Measurements from ENCODE around the gene DCAF16. TPM values are rescaled to one million over a fixed set of nuclear protein-coding genes. Genes with fewer than 3 reads are reported as not detected.

The DCAF16 gene
- polyA plus RNA-seq, 2 of the 4 experiments (the other 2 are of a cell fraction), result 6.3 to 13.3 TPM

GRCh38 chr4:17794730-17795129, 15.8 kb downstream of the DCAF16 start (continued):
- no peak for TF ChIP-seq RFX5 (IDR thresholded peaks at IDR 0.05)
- no peak for TF ChIP-seq NR3C1 (IDR thresholded peaks at IDR 0.05)
- no peak for TF ChIP-seq JUN (IDR thresholded peaks at IDR 0.05)
- no peak for TF ChIP-seq TP53 (CRISPR knock-in tag; IDR thresholded peaks at IDR 0.05)

- TF ChIP-seq EHMT2 (IDR thresholded peaks at IDR 0.05; ENCODE audit: low read depth), result no peak
- no peak for TF ChIP-seq RCOR1 (IDR thresholded peaks at IDR 0.05; ENCODE audit: low read depth, low read length)
- no peak for TF ChIP-seq BHLHE40 (IDR thresholded peaks at IDR 0.05; ENCODE audit: low read depth, low read length)
- TF ChIP-seq ZSCAN20 (CRISPR knock-in tag; IDR thresholded peaks at IDR 0.05), result no peak
- TF ChIP-seq SREBF2 (IDR thresholded peaks at IDR 0.05), result no peak
- TF ChIP-seq KDM5A (IDR thresholded peaks at IDR 0.05), result no peak
- TF ChIP-seq ZNF302 (CRISPR knock-in tag; IDR thresholded peaks at IDR 0.05), result no peak
- no peak for TF ChIP-seq FOSL2 (IDR thresholded peaks at IDR 0.05)
- no peak for TF ChIP-seq FOSL2 (CRISPR knock-in tag; IDR thresholded peaks at IDR 0.05)
- TF ChIP-seq ESRRA (IDR thresholded peaks at IDR 0.05; ENCODE audit: borderline replicate concordance, low read length), result no peak
- no peak for TF ChIP-seq MAFK (IDR thresholded peaks at IDR 0.05; ENCODE audit: partially characterized antibody)
- no peak for TF ChIP-seq CBX2 (IDR thresholded peaks at IDR 0.05; ENCODE audit: borderline replicate concordance, low read depth)
- TF ChIP-seq GATA3 (IDR thresholded peaks at IDR 0.05; ENCODE audit: borderline replicate concordance), result no peak
- Histone ChIP-seq H3K4me1 (0 out of 3 replicates have a peak, but pooled peaks cover 8% of the 10 kb centered on the region), H3K4me2 (no peak overlapping the region), H3K4me3 (no peak overlapping the region), H3K27ac (no peak overlapping the region), H3K9me3 (no peaks in the 10 kb centered on the region)
- DNase-seq (ENCODE audit: low read depth in 1 of 2, low spot score in 1 of 2) (no peak), FAIRE-seq (no peak), ATAC-seq (no peak)
- POLR2A ChIA-PET, result no interaction called here
- CTCF ChIA-PET, result interaction anchor here (1.1 kb wide), 1 partner anchor 13 kb away, joined by 3 read pairs; no protein-coding TSS in a partner anchor
These were observed 21.6 kb downstream of the DCAF16 start for GRCh38 chr4:17788956-17789355.

- 48% methylated on average over 5 of the region's 5 CpGs for WGBS (ENCODE audit: missing lambda C conversion rate)
- H3K27ac ChIP-seq, result no peak overlapping the region
- no peak for TF ChIP-seq HOXB5 (CRISPR knock-in tag; IDR thresholded peaks at IDR 0.05)
- ChIA-PET CTCF (no interaction called here), POLR2A (no interaction called here)
- no peak overlapping the region for H3K4me3 ChIP-seq
- FAIRE-seq, result no peak
- H3K4me2 ChIP-seq, result no peak overlapping the region
- DNase-seq (ENCODE audit: low read depth in 1 of 2, low spot score in 1 of 2), result no peak
- no peaks in the 10 kb centered on the region for H3K9me3 ChIP-seq
- ATAC-seq, result 0 out of 6 replicates have a peak, but pooled peaks of 1 of the 2 experiments have one; percentile 19
- 0 out of 3 replicates have a peak, but pooled peaks cover 8% of the 10 kb centered on the region for H3K4me1 ChIP-seq
These were observed 23.2 kb downstream of the DCAF16 start for GRCh38 chr4:17787315-17787714.

- ChIA-PET CTCF (interaction anchor here (1.2 kb wide), 1 partner anchor 22 kb away, joined by 3 read pairs; no protein-coding TSS in a partner anchor), POLR2A (no interaction called here)
- no peak for ATAC-seq
- Histone ChIP-seq H3K4me3 (no peak overlapping the region), H3K27ac (no peak overlapping the region), H3K4me1 (0 out of 3 replicates have a peak, but pooled peaks cover 8% of the 10 kb centered on the region), H3K4me2 (no peak overlapping the region), H3K9me3 (no peaks in the 10 kb centered on the region)
- FAIRE-seq, result no peak
- no peak for TF ChIP-seq SREBF2 (IDR thresholded peaks at IDR 0.05)
- no peak for TF ChIP-seq TFCP2L1 (CRISPR knock-in tag; IDR thresholded peaks at IDR 0.05)
- no peak for TF ChIP-seq EHMT2 (IDR thresholded peaks at IDR 0.05; ENCODE audit: low read depth)
- TF ChIP-seq, protein P1, sequence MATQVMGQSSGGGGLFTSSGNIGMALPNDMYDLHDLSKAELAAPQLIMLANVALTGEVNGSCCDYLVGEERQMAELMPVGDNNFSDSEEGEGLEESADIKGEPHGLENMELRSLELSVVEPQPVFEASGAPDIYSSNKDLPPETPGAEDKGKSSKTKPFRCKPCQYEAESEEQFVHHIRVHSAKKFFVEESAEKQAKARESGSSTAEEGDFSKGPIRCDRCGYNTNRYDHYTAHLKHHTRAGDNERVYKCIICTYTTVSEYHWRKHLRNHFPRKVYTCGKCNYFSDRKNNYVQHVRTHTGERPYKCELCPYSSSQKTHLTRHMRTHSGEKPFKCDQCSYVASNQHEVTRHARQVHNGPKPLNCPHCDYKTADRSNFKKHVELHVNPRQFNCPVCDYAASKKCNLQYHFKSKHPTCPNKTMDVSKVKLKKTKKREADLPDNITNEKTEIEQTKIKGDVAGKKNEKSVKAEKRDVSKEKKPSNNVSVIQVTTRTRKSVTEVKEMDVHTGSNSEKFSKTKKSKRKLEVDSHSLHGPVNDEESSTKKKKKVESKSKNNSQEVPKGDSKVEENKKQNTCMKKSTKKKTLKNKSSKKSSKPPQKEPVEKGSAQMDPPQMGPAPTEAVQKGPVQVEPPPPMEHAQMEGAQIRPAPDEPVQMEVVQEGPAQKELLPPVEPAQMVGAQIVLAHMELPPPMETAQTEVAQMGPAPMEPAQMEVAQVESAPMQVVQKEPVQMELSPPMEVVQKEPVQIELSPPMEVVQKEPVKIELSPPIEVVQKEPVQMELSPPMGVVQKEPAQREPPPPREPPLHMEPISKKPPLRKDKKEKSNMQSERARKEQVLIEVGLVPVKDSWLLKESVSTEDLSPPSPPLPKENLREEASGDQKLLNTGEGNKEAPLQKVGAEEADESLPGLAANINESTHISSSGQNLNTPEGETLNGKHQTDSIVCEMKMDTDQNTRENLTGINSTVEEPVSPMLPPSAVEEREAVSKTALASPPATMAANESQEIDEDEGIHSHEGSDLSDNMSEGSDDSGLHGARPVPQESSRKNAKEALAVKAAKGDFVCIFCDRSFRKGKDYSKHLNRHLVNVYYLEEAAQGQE (IDR thresholded peaks at IDR 0.05), result no peak
- DNase-seq (ENCODE audit: low read depth in 1 of 2, low spot score in 1 of 2), result no peak
- 81% methylated on average over 5 of the region's 5 CpGs for WGBS (ENCODE audit: missing lambda C conversion rate)
These were observed 24.0 kb downstream of the DCAF16 start for GRCh38 chr4:17786567-17786966.

All from A549 (cell line).